Measurements from ENCODE around the gene DDA1.

Gene DDA1

GRCh38 chr19:17346109-17346671, 36.8 kb downstream of the DDA1 start:
- no peak overlapping the region for H4K8ac ChIP-seq (ENCODE audit: low read depth, low read length)
- H3K9ac ChIP-seq (ENCODE audit: low read length), result no peak overlapping the region
- WGBS (ENCODE audit: extremely low coverage, insufficient coverage, low lambda C conversion rate), result no CpG with 5 or more reads among the region's 24 CpGs
- no peak overlapping the region for H3K4me3 ChIP-seq (ENCODE audit: low read length)
- H2BK15ac ChIP-seq (replicated peaks; ENCODE audit: low read depth), result no peak overlapping the region
- H3K23ac ChIP-seq (ENCODE audit: low read length), result no peak overlapping the region
- no peak overlapping the region for H3K18ac ChIP-seq (ENCODE audit: low read length)
- no peaks in the 10 kb centered on the region for H3K79me1 ChIP-seq (ENCODE audit: low read length)
- H3K27me3 ChIP-seq (ENCODE audit: insufficient read depth, low read length, poor library complexity), result no peaks in the 10 kb centered on the region
- H3K4me1 ChIP-seq (ENCODE audit: control insufficient read depth, low read depth, low read length), result no peaks in the 10 kb centered on the region
- H4K5ac ChIP-seq (ENCODE audit: low read length), result no peak overlapping the region
- H2AK5ac ChIP-seq (ENCODE audit: low read length), result no peak overlapping the region
- no peak overlapping the region for H3K56ac ChIP-seq (ENCODE audit: low read length)
- H3K36me3 ChIP-seq (ENCODE audit: control insufficient read depth, insufficient read depth, low read length), result no peaks in the 10 kb centered on the region
- no peaks in the 10 kb centered on the region for H3K79me2 ChIP-seq (ENCODE audit: control insufficient read depth, insufficient read depth, low read length)
- H2BK120ac ChIP-seq (ENCODE audit: low read depth, low read length), result no peak overlapping the region
- no peak overlapping the region for H2BK5ac ChIP-seq (ENCODE audit: low read length)
- H3K27ac ChIP-seq (ENCODE audit: low read depth, low read length), result no peak overlapping the region
- no peak overlapping the region for H3K4me2 ChIP-seq (ENCODE audit: low read length)
- H3K4ac ChIP-seq (ENCODE audit: low read depth, low read length), result no peak overlapping the region
- peak; percentile 78 for DNase-seq

GRCh38 chr19:17347361-17347760, 38.0 kb downstream of the DDA1 start:
- Histone ChIP-seq H3K56ac (ENCODE audit: low read length) (no peak overlapping the region), H4K5ac (ENCODE audit: low read length) (no peak overlapping the region), H4K8ac (ENCODE audit: low read depth, low read length) (no peak overlapping the region), H3K27ac (ENCODE audit: low read depth, low read length) (no peak overlapping the region), H3K23ac (ENCODE audit: low read length) (no peak overlapping the region), H3K9ac (ENCODE audit: low read length) (no peak overlapping the region), H3K79me2 (ENCODE audit: control insufficient read depth, insufficient read depth, low read length) (no peaks in the 10 kb centered on the region), H3K79me1 (ENCODE audit: low read length) (no peaks in the 10 kb centered on the region), H3K4ac (ENCODE audit: low read depth, low read length) (no peak overlapping the region), H2BK15ac (replicated peaks; ENCODE audit: low read depth) (no peak overlapping the region), H2AK5ac (ENCODE audit: low read length) (no peak overlapping the region), H3K36me3 (ENCODE audit: control insufficient read depth, insufficient read depth, low read length) (no peaks in the 10 kb centered on the region), H3K4me2 (ENCODE audit: low read length) (no peak overlapping the region), H3K4me1 (ENCODE audit: control insufficient read depth, low read depth, low read length) (no peaks in the 10 kb centered on the region), H3K27me3 (ENCODE audit: insufficient read depth, low read length, poor library complexity) (no peaks in the 10 kb centered on the region), H3K18ac (ENCODE audit: low read length) (no peak overlapping the region), H3K4me3 (ENCODE audit: low read length) (no peak overlapping the region), H2BK5ac (ENCODE audit: low read length) (no peak overlapping the region), H2BK120ac (ENCODE audit: low read depth, low read length) (no peak overlapping the region)
- no peak for DNase-seq
- WGBS (ENCODE audit: extremely low coverage, insufficient coverage, low lambda C conversion rate), result no CpG with 5 or more reads among the region's 6 CpGs

GRCh38 chr19:17347877-17348276, 38.5 kb downstream of the DDA1 start:
- Histone ChIP-seq H3K79me2 (ENCODE audit: control insufficient read depth, insufficient read depth, low read length) (no peaks in the 10 kb centered on the region), H3K9ac (ENCODE audit: low read length) (no peak overlapping the region), H4K8ac (ENCODE audit: low read depth, low read length) (no peak overlapping the region), H2AK5ac (ENCODE audit: low read length) (no peak overlapping the region), H3K79me1 (ENCODE audit: low read length) (no peaks in the 10 kb centered on the region), H3K18ac (ENCODE audit: low read length) (no peak overlapping the region), H2BK5ac (ENCODE audit: low read length) (no peak overlapping the region), H2BK15ac (replicated peaks; ENCODE audit: low read depth) (no peak overlapping the region), H3K23ac (ENCODE audit: low read length) (no peak overlapping the region), H3K4me3 (ENCODE audit: low read length) (no peak overlapping the region), H3K4me1 (ENCODE audit: control insufficient read depth, low read depth, low read length) (no peaks in the 10 kb centered on the region), H3K27ac (ENCODE audit: low read depth, low read length) (no peak overlapping the region), H4K5ac (ENCODE audit: low read length) (no peak overlapping the region), H3K36me3 (ENCODE audit: control insufficient read depth, insufficient read depth, low read length) (no peaks in the 10 kb centered on the region), H3K56ac (ENCODE audit: low read length) (no peak overlapping the region), H3K4me2 (ENCODE audit: low read length) (no peak overlapping the region), H3K27me3 (ENCODE audit: insufficient read depth, low read length, poor library complexity) (no peaks in the 10 kb centered on the region), H3K4ac (ENCODE audit: low read depth, low read length) (no peak overlapping the region), H2BK120ac (ENCODE audit: low read depth, low read length) (no peak overlapping the region)
- DNase-seq, result no peak
- WGBS (ENCODE audit: extremely low coverage, insufficient coverage, low lambda C conversion rate), result no CpG with 5 or more reads among the region's 2 CpGs

GRCh38 chr19:17348700-17349099, 39.3 kb downstream of the DDA1 start:
- Histone ChIP-seq H3K4me1 (ENCODE audit: control insufficient read depth, low read depth, low read length) (no peaks in the 10 kb centered on the region), H3K79me2 (ENCODE audit: control insufficient read depth, insufficient read depth, low read length) (no peaks in the 10 kb centered on the region), H3K4ac (ENCODE audit: low read depth, low read length) (no peak overlapping the region), H2BK15ac (replicated peaks; ENCODE audit: low read depth) (no peak overlapping the region), H3K27me3 (ENCODE audit: insufficient read depth, low read length, poor library complexity) (no peaks in the 10 kb centered on the region), H3K27ac (ENCODE audit: low read depth, low read length) (no peak overlapping the region), H3K18ac (ENCODE audit: low read length) (no peak overlapping the region), H2AK5ac (ENCODE audit: low read length) (no peak overlapping the region), H4K5ac (ENCODE audit: low read length) (no peak overlapping the region), H3K9ac (ENCODE audit: low read length) (peak overlapping the region; percentile 47), H3K79me1 (ENCODE audit: low read length) (no peaks in the 10 kb centered on the region), H2BK5ac (ENCODE audit: low read length) (no peak overlapping the region), H3K36me3 (ENCODE audit: control insufficient read depth, insufficient read depth, low read length) (no peaks in the 10 kb centered on the region), H4K8ac (ENCODE audit: low read depth, low read length) (no peak overlapping the region), H3K23ac (ENCODE audit: low read length) (no peak overlapping the region), H3K4me2 (ENCODE audit: low read length) (peak overlapping the region; percentile 31), H3K4me3 (ENCODE audit: low read length) (no peak overlapping the region), H3K56ac (ENCODE audit: low read length) (peak overlapping the region; percentile 75), H2BK120ac (ENCODE audit: low read depth, low read length) (no peak overlapping the region)
- DNase-seq, result peak; percentile 91
- WGBS (ENCODE audit: extremely low coverage, insufficient coverage, low lambda C conversion rate), result no CpG with 5 or more reads among the region's 12 CpGs

- no CpG with 5 or more reads among the region's 45 CpGs for WGBS (ENCODE audit: extremely low coverage, insufficient coverage, low lambda C conversion rate)
- no peak overlapping the region for H2BK15ac ChIP-seq (replicated peaks; ENCODE audit: low read depth)
These were observed 42.6 kb downstream of the DDA1 start for GRCh38 chr19:17351815-17352435.

More at GRCh38 chr19:17351815-17352435, 42.6 kb downstream of the DDA1 start:
- Histone ChIP-seq H3K4me2 (ENCODE audit: low read length) (no peak overlapping the region), H3K4me3 (ENCODE audit: low read length) (no peak overlapping the region), H2BK120ac (ENCODE audit: low read depth, low read length) (no peak overlapping the region), H3K23ac (ENCODE audit: low read length) (no peak overlapping the region), H3K4ac (ENCODE audit: low read depth, low read length) (no peak overlapping the region), H3K18ac (ENCODE audit: low read length) (no peak overlapping the region), H3K79me2 (ENCODE audit: control insufficient read depth, insufficient read depth, low read length) (no peaks in the 10 kb centered on the region), H4K8ac (ENCODE audit: low read depth, low read length) (no peak overlapping the region), H2BK5ac (ENCODE audit: low read length) (no peak overlapping the region), H2AK5ac (ENCODE audit: low read length) (no peak overlapping the region), H3K27me3 (ENCODE audit: insufficient read depth, low read length, poor library complexity) (no peaks in the 10 kb centered on the region), H3K4me1 (ENCODE audit: control insufficient read depth, low read depth, low read length) (no peaks in the 10 kb centered on the region), H3K27ac (ENCODE audit: low read depth, low read length) (no peak overlapping the region), H3K36me3 (ENCODE audit: control insufficient read depth, insufficient read depth, low read length) (no peaks in the 10 kb centered on the region), H3K56ac (ENCODE audit: low read length) (no peak overlapping the region), H4K5ac (ENCODE audit: low read length) (no peak overlapping the region), H3K79me1 (ENCODE audit: low read length) (no peaks in the 10 kb centered on the region), H3K9ac (ENCODE audit: low read length) (no peak overlapping the region)
- no peak for DNase-seq
